SU-DHL-6 (cell line): ENCODE results near the gene FANCL.
"Not testable (repeated sequence)": the region's sequence is repeated elsewhere in the genome, so short reads cannot be mapped to it uniquely, and the experiment has no call there.

ENCODE experiments used
- H2AFZ ChIP-seq: fragments of 200-600 bp; sonication (generic); 2 replicates; pipeline ENCODE4 v1.6.1; 2014; ENCODE audit warnings: low read depth, mild to moderate bottlenecking, moderate library complexity, mixed read lengths, antibody characterized with exemption, low read length; ENCODE audit not compliant: severe bottlenecking
- H3F3A ChIP-seq: fragments of 200-600 bp; shearing (Covaris generic); 2 replicates; pipeline ENCODE4 v1.6.0; 2016; ENCODE audit warnings: antibody characterized with exemption, mild to moderate bottlenecking; ENCODE audit not compliant: insufficient read depth
- H3K27ac ChIP-seq: fragments of 200-600 bp; sonication (generic); 2 replicates; pipeline ENCODE4 v1.5.1; 2016; ENCODE audit warnings: low read depth, mild to moderate bottlenecking, low read length, moderate library complexity, mixed read lengths
- H3K27me3 ChIP-seq: fragments of 200-600 bp; sonication (generic), shearing (Covaris generic); 2 replicates; pipeline ENCODE4 v1.6.0; 2014; ENCODE audit warnings: mild to moderate bottlenecking, low read length
- H3K36me3 ChIP-seq: fragments of 200-600 bp; sonication (generic); 2 replicates; pipeline ENCODE4 v1.6.1; 2014; ENCODE audit warnings: mild to moderate bottlenecking, low read length, mixed read lengths
- H3K4me2 ChIP-seq: fragments of 300-600, 200-600 bp; shearing (Covaris generic), sonication (generic); 2 replicates; pipeline ENCODE4 v1.6.0; 2014; ENCODE audit warnings: low read length, low read depth, mild to moderate bottlenecking; ENCODE audit not compliant: poor library complexity, severe bottlenecking
- H3K4me3 ChIP-seq: fragments of 200-600 bp; sonication (generic); 2 replicates; pipeline ENCODE4 v1.5.1; 2014; ENCODE audit warnings: antibody characterized with exemption, low read length, mild to moderate bottlenecking, mixed read lengths; ENCODE audit not compliant: insufficient read depth, poor library complexity, severe bottlenecking
- H3K79me2 ChIP-seq: fragments of 200-600 bp; sonication (generic); 2 replicates; pipeline ENCODE4 v1.6.1; 2014; ENCODE audit warnings: mild to moderate bottlenecking, low read length, moderate library complexity; ENCODE audit not compliant: insufficient read depth
- H3K9ac ChIP-seq: fragments of 200-600 bp; sonication (generic); 2 replicates; pipeline ENCODE4 v1.7.0; 2014; ENCODE audit warnings: mild to moderate bottlenecking, low read length
- H3K9me2 ChIP-seq: fragments of 200-600 bp; sonication (generic); replicated peaks from 2 replicates; pipeline ENCODE4 v1.6.1; 2014; ENCODE audit warnings: low read length; ENCODE audit not compliant: insufficient read depth
- H3K9me3 ChIP-seq: fragments of 200-600 bp; sonication (generic); 2 replicates; pipeline ENCODE4 v1.6.1; 2014; ENCODE audit warnings: low read length, mixed read lengths; ENCODE audit not compliant: insufficient read depth
- H4K20me1 ChIP-seq: fragments of 200-600 bp; sonication (generic); 2 replicates; pipeline ENCODE4 v1.6.1; 2014; ENCODE audit warnings: low read depth, mild to moderate bottlenecking, antibody characterized with exemption, low read length, moderate library complexity, mixed read lengths
- EZH2phosphoT487 ChIP-seq: fragments of 200-600 bp; sonication (generic), shearing (Covaris generic); conservative IDR thresholded peaks from 2 replicates; pipeline ENCODE4 v1.6.1; 2018; ENCODE audit warnings: mild to moderate bottlenecking, antibody characterized with exemption, low read length, moderate library complexity, mixed read lengths
- TF ChIP-seq, protein P1 (sequence below): fragments of 200-600 bp; sonication (generic); IDR thresholded peaks from one replicate; pipeline ENCODE4 v1.5.1; 2017; ENCODE audit warnings: antibody characterized with exemption, mild to moderate bottlenecking, low read length, moderate library complexity; ENCODE audit not compliant: insufficient read depth, poor library complexity, severe bottlenecking

FANCL gene

DNA sequence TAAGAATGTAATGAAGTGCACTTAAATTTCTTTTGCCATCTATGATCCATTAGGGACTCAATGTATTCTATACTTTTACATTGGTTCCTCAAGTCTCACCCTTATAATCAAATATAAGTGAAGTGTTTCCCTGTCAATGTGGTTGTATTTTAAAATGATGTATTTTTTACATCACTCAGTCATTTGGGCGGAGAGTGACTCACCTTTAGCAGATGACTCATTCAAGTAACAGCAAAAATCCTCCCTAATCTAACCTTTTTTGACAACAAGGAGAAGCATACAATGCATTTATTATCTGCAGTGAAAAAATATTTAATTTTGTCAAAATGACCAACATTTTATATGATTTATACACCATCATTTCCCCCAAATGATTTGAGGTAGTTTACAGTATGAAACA, 94.4 kb downstream of the FANCL start:
- Histone ChIP-seq H3K79me2 (no peaks in the 10 kb centered on the region), H3K36me3 (no peaks in the 10 kb centered on the region), H3K4me3 (no peak overlapping the region), H3K27me3 (no peaks in the 10 kb centered on the region), H3K9me3 (no peaks in the 10 kb centered on the region), H3K27ac (no peak overlapping the region), H3K9me2 (no peaks in the 10 kb centered on the region), H4K20me1 (no peaks in the 10 kb centered on the region), H3K9ac (no peak overlapping the region), H3F3A (no peaks in the 10 kb centered on the region), H3K4me2 (no peak overlapping the region), H2AFZ (no peak overlapping the region)
- no peak for TF ChIP-seq EZH2phosphoT487
- TF ChIP-seq, protein P1, sequence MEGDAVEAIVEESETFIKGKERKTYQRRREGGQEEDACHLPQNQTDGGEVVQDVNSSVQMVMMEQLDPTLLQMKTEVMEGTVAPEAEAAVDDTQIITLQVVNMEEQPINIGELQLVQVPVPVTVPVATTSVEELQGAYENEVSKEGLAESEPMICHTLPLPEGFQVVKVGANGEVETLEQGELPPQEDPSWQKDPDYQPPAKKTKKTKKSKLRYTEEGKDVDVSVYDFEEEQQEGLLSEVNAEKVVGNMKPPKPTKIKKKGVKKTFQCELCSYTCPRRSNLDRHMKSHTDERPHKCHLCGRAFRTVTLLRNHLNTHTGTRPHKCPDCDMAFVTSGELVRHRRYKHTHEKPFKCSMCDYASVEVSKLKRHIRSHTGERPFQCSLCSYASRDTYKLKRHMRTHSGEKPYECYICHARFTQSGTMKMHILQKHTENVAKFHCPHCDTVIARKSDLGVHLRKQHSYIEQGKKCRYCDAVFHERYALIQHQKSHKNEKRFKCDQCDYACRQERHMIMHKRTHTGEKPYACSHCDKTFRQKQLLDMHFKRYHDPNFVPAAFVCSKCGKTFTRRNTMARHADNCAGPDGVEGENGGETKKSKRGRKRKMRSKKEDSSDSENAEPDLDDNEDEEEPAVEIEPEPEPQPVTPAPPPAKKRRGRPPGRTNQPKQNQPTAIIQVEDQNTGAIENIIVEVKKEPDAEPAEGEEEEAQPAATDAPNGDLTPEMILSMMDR, result no peak

DNA sequence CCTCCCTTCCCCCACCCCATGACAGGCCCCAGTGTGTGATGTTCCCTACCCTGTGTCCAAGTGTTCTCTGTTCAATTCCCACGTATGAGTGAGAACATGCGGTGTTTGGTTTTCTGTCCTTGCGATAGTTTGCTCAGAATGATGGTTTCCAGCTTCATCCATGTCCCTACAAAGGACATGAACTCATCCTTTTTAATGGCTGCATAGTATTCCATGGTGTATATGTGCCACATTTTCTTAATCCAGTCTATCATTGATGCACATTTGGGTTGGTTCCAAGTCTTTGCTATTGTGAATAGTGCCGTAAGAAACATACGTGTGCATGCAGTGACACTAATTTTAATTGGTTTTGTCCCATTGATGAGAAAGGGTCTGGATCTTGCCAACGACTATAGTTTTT, 95.4 kb downstream of the FANCL start:
- H3K79me2 ChIP-seq, H3K9me2 ChIP-seq, H3K4me2 ChIP-seq, H3K9ac ChIP-seq, H3K4me3 ChIP-seq, H2AFZ ChIP-seq, H3K27ac ChIP-seq, H3K27me3 ChIP-seq, H3F3A ChIP-seq, H4K20me1 ChIP-seq, H3K36me3 ChIP-seq, H3K9me3 ChIP-seq: not testable (repeated sequence)

DNA sequence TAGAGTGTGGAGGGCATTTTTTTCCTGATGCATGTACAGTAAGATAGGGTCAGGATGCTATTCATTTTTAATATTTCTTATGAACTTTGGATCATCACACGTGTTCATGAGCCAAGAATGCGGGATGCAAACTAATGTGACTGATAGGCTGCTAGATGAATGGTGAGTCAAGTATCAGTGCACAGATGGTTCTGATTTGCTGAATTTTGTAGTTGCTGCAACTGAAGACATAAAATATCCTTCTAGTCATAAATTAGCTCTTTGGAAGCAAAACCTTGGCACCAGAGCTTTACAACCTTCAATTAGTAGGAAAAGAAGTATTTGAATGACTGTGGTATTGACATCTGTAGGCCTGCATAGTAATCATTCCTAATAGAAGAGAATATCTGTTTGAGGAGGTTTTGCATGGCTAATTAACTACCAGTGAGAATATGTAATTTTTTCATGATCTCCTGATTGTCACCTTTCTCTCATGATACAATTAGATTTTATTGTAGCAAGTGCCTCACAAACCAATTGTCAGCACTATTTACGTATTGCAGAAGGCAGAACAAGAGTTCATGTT, 100.5 kb downstream of the FANCL start:
- H3K9me2 ChIP-seq, result no peaks in the 10 kb centered on the region
- H3K79me2 ChIP-seq, result no peaks in the 10 kb centered on the region
- H3K4me3 ChIP-seq, result no peak overlapping the region
- no peaks in the 10 kb centered on the region for H3K36me3 ChIP-seq
- H3K4me2 ChIP-seq, result no peak overlapping the region
- no peaks in the 10 kb centered on the region for H3F3A ChIP-seq
- no peak overlapping the region for H3K9ac ChIP-seq
- H3K27ac ChIP-seq, result no peak overlapping the region
- H3K27me3 ChIP-seq, result no peaks in the 10 kb centered on the region
- no peak overlapping the region for H2AFZ ChIP-seq
- H3K9me3 ChIP-seq, result no peaks in the 10 kb centered on the region
- no peaks in the 10 kb centered on the region for H4K20me1 ChIP-seq
- TF ChIP-seq EZH2phosphoT487, result no peak
- TF ChIP-seq, protein P1, result no peak

DNA sequence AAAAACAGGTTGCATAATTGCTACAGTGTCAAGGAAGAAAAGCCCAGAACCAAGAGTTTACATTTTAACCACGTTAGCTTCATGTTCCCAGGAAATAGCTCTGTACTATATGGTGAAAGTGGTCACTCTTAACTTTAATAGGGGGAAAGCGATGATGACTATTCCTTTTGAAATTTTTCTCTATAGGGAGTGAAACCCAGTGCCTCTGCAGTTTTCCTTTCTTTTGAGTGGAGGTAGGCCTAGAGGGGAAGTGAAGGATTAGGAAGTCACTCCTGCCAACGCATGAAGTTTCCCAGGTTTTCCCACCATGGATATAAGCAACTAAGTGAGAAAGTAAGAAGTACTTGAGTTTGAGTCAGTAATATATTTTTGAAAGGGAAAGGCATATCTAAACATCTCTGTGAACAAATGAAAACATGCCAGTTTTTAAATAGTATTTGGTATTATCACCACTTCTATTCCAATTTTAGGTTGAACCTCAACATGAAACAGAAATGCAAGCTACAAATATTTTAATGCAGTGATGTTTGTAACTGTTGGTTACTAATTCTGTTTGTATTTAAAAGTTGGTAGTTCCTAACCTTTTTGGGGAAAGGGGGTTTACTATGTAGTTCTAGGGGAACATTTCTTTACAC, 102.6 kb downstream of the FANCL start:
- Histone ChIP-seq H2AFZ (no peak overlapping the region), H3K79me2 (no peaks in the 10 kb centered on the region), H3F3A (no peaks in the 10 kb centered on the region), H4K20me1 (no peaks in the 10 kb centered on the region), H3K9ac (no peak overlapping the region), H3K9me3 (no peaks in the 10 kb centered on the region), H3K9me2 (no peaks in the 10 kb centered on the region), H3K4me3 (no peak overlapping the region), H3K27me3 (no peaks in the 10 kb centered on the region), H3K36me3 (no peaks in the 10 kb centered on the region), H3K4me2 (no peak overlapping the region), H3K27ac (no peak overlapping the region)
- TF ChIP-seq EZH2phosphoT487, result no peak
- TF ChIP-seq, protein P1, result no peak
